Loucy (cell line): ENCODE measurements around the gene SNRNP200.

Experiments
- CTCF ChIP-seq: fragments of 200-600 bp; sonication (generic); conservative IDR thresholded peaks from 2 replicates; pipeline ENCODE4 v1.5.1; 2014; ENCODE audit warnings: mild to moderate bottlenecking, antibody characterized with exemption, low read length
- EZH2phosphoT487 ChIP-seq: fragments of 200-600 bp; IDR thresholded peaks from 2 replicates; pipeline ENCODE4 v1.6.1; 2018; ENCODE audit warnings: antibody characterized with exemption, mild to moderate bottlenecking, moderate library complexity, borderline replicate concordance

DNA sequence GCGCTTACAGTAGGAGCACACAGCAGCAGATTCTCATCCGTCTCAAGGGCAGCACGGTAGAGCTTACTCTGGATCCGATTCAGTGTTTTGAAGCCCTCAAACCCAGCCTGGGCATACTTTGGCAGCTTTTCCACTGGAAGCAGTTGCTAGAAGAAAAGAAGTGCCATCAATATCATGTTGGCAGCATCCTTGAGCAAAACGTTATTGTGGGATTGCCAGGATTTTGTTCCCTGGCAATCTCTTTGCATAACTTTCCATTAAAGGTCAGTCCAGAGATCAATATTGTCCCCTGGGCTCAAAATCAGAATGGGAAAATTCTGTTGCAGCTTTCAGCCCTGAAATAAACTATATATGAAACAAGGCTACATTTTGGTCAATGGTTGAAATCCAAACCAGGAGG lies 8.4 kb downstream of the SNRNP200 start:
- TF ChIP-seq CTCF (no peak), EZH2phosphoT487 (no peak)
